LNCaP clone FGC (cell line): Measurements from ENCODE around the gene SOS2.

Source experiments
- DNase-seq: peaks from one replicate; pipeline ENCODE4 v3.0.0-alpha.2; 2011; ENCODE audit warnings: low read depth
- H3K4me3 ChIP-seq: 2 replicates; pipeline ENCODE4 v1.5.1; 2011; ENCODE audit warnings: mild to moderate bottlenecking, low read depth, low read length, control low read depth
- CTCF ChIP-seq: IDR thresholded peaks from 2 replicates; pipeline ENCODE4 v1.5.1; 2012; ENCODE audit warnings: mild to moderate bottlenecking; ENCODE audit not compliant: control insufficient read depth, insufficient read depth; ENCODE audit errors: extremely low read depth

The SOS2 gene

GRCh38 chr14:50260072-50260471 lies 28.7 kb upstream of the SOS2 start:
- no peak overlapping the region for H3K4me3 ChIP-seq
- TF ChIP-seq CTCF = no peak
- DNase-seq = no peak

DNA sequence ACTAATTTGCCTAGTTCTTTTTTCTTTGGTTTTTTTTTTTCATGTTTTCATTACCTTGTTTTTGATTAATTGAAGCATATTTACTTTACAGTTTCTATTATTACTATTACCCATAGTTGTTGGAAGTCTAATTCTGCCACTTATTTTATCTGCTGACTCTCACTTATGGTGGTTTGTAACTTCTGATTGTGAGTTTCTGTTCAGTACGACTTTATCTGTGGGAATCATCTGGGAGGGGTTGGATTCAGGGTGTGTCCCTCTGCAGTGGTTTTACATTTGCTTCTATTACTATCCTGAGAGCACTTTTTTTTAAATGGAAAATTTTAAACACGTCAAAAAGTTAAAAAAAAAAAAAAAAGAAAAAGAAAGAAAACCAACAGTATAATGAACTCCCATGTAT lies 26.4 kb upstream of the SOS2 start:
- no peak for TF ChIP-seq CTCF
- no peak for DNase-seq
- no peak overlapping the region for H3K4me3 ChIP-seq

GRCh38 chr14:50254248-50254647 lies 22.9 kb upstream of the SOS2 start:
- DNase-seq = no peak
- no peak for TF ChIP-seq CTCF
- H3K4me3 ChIP-seq = no peak overlapping the region

GRCh38 chr14:50249136-50249775 lies 17.9 kb upstream of the SOS2 start:
- no peak overlapping the region for H3K4me3 ChIP-seq
- TF ChIP-seq CTCF = no peak
- DNase-seq = no peak

- no peak overlapping the region for H3K4me3 ChIP-seq
- TF ChIP-seq CTCF = no peak
- DNase-seq = no peak
These were observed 15.9 kb upstream of the SOS2 start for GRCh38 chr14:50247245-50247644.

- no peak for TF ChIP-seq CTCF
- no peak for DNase-seq
These were observed 11.4 kb upstream of the SOS2 start for GRCh38 chr14:50242566-50243310.

More at GRCh38 chr14:50242566-50243310, 11.4 kb upstream of the SOS2 start:
- no peak overlapping the region for H3K4me3 ChIP-seq
